ENCODE measurements around the gene PSMC1.
A peak's percentile ranks its signal among the peaks of the same experiment; 100 is the strongest.

The PSMC1 gene

DNA sequence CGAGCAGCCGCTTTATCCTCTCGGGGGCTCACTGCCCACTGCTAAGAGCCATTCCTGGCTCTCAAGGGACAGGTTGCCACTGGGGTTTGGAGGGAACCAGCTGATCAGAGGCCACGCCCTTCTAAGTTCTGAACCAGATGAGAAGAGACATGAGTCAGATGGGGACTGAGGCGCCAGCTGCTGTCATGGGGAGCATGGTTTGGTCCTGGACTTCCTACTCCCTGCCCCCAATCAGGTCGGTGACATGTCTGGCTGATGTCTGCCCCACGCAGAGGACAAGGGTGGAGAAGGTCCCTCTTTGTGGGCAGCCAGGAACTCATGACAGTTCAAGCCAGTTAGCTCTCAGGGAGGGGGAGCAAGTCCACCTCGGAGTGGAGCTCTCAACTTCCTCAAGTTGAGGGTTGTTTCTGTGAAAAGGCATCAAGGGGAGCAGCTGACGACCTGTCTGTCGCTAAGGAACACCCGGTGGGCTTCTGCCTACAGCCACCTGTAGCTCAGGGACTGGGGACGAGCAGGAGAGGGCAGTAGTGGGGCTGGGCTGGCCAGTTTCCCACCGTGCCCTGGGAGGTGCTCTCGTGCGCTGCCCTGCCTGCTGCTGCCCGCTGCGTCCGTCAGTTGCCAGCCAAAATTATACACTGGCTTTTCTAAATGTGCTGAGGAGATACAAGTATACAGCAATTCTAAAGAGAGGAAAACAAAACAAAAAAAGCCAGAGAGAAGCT, 20.5 kb downstream of the PSMC1 start:
- DNase-seq (ENCODE audit: low read depth, low spot score): no peak

- no peak for DNase-seq (ENCODE audit: low read depth, low spot score)
Observed at GRCh38 chr14:90277581-90278198, 21.3 kb downstream of the PSMC1 start.

GRCh38 chr14:90278199-90279175, 22.1 kb downstream of the PSMC1 start:
- DNase-seq (ENCODE audit: low read depth, low spot score): no peak

GRCh38 chr14:90280096-90280495, 23.7 kb downstream of the PSMC1 start:
- no peak for DNase-seq (ENCODE audit: low read depth, low spot score)

- DNase-seq (ENCODE audit: low read depth, low spot score): peak; percentile 92
Observed at GRCh38 chr14:90281261-90281660, 24.9 kb downstream of the PSMC1 start.

- no peak for DNase-seq (ENCODE audit: low read depth, low spot score)
Observed at GRCh38 chr14:90281756-90282155, 25.4 kb downstream of the PSMC1 start.

DNA sequence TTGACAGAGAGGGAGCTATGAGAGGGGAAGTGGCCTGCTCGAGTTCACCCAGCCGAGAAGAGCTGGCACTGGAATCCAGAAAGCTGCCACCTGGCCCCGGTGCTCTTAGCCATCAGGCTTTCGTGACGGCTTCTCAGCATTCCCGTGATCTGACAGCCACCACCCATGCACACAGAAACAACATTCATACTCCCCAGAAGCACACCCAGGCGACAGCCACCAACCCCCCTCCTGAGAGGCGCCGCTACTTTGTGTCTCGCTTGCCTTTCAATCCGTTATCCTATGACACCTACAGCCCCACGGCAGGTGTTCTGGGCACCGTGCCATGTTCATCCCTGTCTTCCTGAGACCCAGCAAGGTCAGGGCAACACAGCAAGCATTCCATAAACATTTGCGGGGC, 31.4 kb downstream of the PSMC1 start:
- DNase-seq (ENCODE audit: low read depth, low spot score): no peak

DNA sequence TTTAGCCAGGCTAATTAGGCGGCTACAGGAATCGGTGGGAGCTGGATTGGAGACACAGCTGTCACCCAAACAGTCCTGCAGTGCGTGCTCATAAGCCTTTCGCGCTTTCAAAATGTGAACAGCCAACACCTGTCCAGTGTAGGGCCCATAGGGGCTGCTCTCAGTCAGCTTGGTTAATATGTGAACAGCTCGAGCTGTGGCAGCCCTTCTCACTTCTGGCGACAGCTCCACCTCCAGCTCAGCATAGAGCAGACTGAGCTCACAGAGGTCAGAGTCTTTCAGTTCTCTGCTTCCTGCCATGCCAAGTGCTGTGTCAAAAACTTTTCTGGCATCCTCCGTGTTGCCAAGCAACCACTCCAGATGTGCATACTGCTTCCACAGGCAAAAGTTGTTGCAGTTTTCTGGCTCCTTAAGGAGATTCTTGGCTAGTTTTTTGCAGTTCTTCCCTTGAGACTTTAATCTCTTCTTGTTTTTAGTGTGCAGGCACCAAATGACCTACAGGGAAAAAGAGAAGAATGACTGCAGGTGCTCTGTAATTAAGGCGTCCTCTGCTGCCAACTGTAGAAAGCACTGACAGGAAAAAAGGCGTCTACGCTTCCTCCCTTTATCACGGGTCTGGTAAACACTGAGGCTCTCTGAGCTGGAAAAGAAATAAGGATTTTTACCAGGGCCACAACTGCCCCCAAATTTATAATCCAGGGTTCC, 32.5 kb downstream of the PSMC1 start:
- DNase-seq (ENCODE audit: low read depth, low spot score): no peak

DNA sequence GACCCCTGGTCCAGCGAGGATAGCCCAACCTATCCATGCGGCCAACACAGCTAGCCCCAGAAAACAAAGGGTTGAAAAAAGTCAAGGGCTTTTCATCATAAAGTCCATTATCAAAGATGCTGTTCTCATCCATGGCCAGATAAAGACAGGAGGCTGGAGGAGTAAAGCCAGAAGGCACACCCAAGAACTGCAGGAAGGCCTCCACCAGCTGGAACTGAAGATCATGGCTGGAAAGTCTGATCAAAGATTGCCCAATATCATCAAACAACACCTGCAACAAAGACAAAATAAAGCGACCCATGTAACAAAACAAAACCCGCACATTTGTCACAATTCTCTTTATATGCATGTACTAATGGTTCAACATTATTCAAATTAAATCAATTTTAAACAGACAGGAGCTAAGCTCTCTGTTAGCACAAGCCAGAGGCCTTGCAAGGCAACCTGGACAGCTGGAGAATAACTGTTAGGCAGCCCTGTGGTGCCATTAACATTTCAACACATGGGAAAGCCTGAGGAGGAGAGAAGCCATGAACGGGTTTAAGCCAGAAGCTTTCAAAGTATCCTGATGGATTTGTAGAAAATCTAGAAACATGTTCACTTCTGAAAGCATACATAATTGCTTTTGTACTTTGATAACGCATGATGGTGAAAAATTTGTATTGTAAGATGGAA, 34.1 kb downstream of the PSMC1 start:
- no peak for DNase-seq (ENCODE audit: low read depth, low spot score)

DNA sequence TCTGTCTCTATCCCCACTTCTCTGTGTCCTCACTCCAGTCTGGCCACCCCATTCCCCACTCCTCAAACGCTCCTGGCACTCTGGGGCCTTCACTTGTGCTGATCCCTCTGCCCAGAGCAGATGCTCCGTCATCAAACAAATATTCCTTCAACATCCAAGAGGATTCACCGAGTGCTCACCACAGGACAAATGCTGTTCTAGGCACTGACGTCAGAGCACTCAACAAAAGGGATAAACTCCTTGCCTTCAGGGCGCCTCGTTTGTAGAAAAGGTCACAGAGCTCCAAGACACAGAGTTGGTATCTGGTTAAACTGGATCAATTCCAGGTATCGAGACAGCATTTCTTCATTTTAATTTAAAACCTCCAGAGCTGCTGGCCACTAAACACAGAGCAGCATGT, 35.3 kb downstream of the PSMC1 start:
- no peak for DNase-seq (ENCODE audit: low read depth, low spot score)

DNA sequence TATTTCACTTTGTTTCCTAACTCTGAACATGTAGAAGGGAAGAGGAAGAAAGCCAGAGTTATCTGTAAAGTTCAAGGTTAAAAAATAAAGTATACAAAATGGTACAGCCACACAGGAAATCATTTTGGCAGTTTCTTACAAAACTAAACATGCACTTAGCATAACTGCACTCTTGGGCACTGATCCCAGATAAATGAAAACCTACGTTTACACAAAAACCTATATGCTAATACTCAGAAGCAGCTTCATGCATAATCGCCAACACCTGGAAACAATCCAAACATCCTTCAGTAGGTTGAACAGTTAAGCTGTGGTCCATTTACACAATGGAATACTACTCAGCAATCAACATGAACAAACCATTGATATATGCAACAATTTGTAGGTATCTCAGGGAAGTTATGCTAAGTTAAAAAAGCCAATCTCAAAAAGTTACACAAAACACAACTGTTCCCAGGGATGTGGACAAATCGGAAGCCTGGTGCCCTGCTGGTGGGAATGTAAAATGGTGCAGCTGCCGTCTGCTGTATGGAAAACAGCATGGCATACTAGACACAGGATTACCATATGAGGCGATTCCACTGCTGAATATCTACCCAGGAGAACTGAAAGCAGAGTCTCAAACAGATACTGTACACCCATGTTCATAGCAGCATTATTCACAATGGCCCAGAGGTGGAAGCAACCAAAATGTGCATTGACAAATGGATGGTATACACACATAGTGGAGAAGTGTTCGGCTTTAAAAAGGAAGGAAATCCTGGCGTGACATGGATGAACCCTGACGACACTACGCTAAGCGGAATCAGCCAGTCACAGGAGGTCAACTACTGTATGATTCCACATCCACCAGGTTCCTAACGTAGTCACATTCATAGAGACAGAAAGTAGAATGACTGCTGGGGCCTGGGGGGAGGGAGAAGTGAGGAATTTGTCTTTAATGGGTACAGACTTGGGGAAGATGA, 37.7 kb downstream of the PSMC1 start:
- no peak for DNase-seq (ENCODE audit: low read depth, low spot score)

- no peak for DNase-seq (ENCODE audit: low read depth, low spot score)
Observed at GRCh38 chr14:90294872-90295271, 38.5 kb downstream of the PSMC1 start.

DNA sequence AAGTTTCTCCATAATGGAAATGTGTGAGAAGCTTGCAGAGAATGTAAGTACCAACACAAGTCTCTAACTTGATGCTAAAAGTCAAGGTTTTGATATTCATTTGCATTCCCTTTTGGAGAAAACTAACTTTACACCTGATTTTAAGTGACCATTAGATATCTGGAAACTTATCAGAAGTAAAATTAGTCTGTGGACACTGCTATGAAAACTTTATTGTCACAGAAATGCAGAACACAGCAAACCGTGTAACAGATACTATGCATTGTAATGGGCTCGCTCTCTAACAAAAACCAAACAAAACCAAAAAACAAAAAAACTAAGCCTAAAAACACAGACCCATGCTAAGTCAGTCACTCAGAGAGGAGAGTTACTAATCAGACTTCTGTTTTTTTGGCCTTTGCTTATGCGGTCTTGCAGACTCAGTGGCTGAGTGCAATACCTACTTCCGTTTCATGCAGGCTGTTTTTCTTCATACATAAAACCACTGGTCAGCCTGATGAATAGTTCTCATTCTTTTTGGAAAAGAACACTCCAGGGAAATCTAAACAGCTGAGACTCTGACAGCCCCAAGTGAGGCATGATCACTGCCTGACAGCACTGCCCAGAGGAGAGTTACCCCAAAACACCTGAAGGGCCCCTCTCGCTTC, 39.6 kb downstream of the PSMC1 start:
- DNase-seq (ENCODE audit: low read depth, low spot score): peak; percentile 64

DNA sequence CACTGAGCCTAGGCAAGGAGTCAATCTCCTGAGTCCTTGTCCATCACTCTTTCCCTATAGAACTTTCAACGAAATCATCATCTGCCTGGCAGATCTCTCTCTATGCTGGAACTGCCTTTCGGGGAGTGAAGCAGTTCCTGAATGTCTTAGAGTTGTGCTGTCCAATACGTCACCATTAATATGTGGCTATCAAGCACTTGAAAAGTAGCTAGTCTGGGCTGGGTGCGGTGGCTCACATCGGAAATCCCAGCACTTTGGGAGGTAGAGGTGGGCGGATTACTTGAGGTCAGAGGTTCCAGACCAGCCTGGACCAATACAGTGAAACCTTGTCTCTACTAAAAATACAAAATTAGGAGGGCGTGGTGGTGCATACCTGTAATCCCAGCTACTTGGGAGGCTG, 40.3 kb downstream of the PSMC1 start:
- no peak for DNase-seq (ENCODE audit: low read depth, low spot score)

GRCh38 chr14:90297876-90298629, 41.7 kb downstream of the PSMC1 start:
- no peak for DNase-seq (ENCODE audit: low read depth, low spot score)

DNA sequence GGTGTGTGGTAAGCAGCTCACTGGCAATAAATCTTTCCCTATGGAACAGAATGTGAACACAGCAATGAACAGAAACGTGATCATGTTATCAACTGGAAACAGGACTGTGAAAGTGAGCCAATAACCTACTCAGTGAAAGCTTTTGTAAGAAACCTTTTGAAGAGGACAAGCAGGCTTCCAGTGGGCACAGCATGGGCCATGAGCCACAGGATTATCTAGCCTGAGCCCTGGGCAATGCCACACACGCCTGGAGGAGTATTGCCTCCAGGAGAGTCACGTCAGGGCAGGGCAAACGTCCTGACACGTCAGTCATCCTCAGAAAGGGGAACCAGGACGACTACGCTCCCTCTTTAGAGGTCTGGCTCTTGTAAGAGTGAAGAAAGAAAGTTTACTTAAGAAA, 43.1 kb downstream of the PSMC1 start:
- DNase-seq (ENCODE audit: low read depth, low spot score): no peak

- no peak for DNase-seq (ENCODE audit: low read depth, low spot score)
Observed at GRCh38 chr14:90300611-90301047, 44.3 kb downstream of the PSMC1 start.

- no peak for DNase-seq (ENCODE audit: low read depth, low spot score)
Observed at GRCh38 chr14:90301122-90301521, 44.8 kb downstream of the PSMC1 start.

GRCh38 chr14:90301668-90302090, 45.3 kb downstream of the PSMC1 start:
- peak; percentile 76 for DNase-seq (ENCODE audit: low read depth, low spot score)

Data from astrocyte of the hippocampus (primary cell).